Activated B cell treated with CpG ODN at 0.5 μM for 24 hours (primary cell): Measurements from ENCODE around the gene NOSTRIN. TPM values are rescaled to one million over a fixed set of nuclear protein-coding genes. Genes with fewer than 3 reads are reported as not detected.

Experiments used
- ATAC-seq: fragments of 200-7000 bp; cut with Tn5 transposase; one replicate; pipeline ENCODE4 v1.10.0; 2021; ENCODE audit warnings: low read depth, mild to moderate bottlenecking, moderate library complexity
- CTCF ChIA-PET: fragments of 350-600 bp; sonication (Branson Sonifier 250); formaldehyde crosslinking; loops from one replicate; lab custom pipeline; 2021; ENCODE audit warnings: antibody characterized with exemption; lab: Charles Lee
- POLR2A ChIA-PET: fragments of 350-600 bp; sonication (Branson Sonifier 250); formaldehyde crosslinking; loops from one replicate; lab custom pipeline; 2021; ENCODE audit warnings: antibody characterized with exemption; lab: Charles Lee
- DNase-seq: peaks from one replicate; pipeline ENCODE4 v3.0.0; 2022
- H3K27ac Mint-ChIP-seq: one replicate; pipeline ENCODE4 v1.8.0; 2020; ENCODE audit warnings: mixed read lengths
- H3K27me3 Mint-ChIP-seq: one replicate; pipeline ENCODE4 v1.8.0; 2021; ENCODE audit warnings: mixed read lengths
- H3K36me3 Mint-ChIP-seq: one replicate; pipeline ENCODE4 v1.8.0; 2021; ENCODE audit warnings: low read depth, mixed read lengths
- H3K4me1 Mint-ChIP-seq: one replicate; pipeline ENCODE4 v1.8.0; 2021; ENCODE audit warnings: mixed read lengths
- H3K4me3 Mint-ChIP-seq: one replicate; pipeline ENCODE4 v1.8.0; 2020; ENCODE audit warnings: mild to moderate bottlenecking, mixed read lengths
- H3K9me3 Mint-ChIP-seq: one replicate; pipeline ENCODE4 v1.8.0; 2020; ENCODE audit warnings: mixed read lengths
- CTCF ChIP-seq: fragments of 200-600 bp; IDR thresholded peaks from one replicate; pipeline ENCODE4 v1.8.0; 2022; ENCODE audit warnings: antibody characterized with exemption, mild to moderate bottlenecking
- intact Hi-C: fragments of 100-400 bp; cut with micrococcal nuclease; formaldehyde crosslinking; loops from one replicate; pipeline ENCODE4 v1.15.1; 2024
- total RNA-seq: library from RNA; stranded (reverse); gene quantifications from 2 replicates; pipeline ENCODE4 v1.2.3, GENCODE V29; 2022

The NOSTRIN gene
- total RNA-seq, 1 donor from 2014 or later = not detected

- CTCF ChIA-PET = no interaction called here
- H3K9me3 Mint-ChIP-seq = no peaks in the 10 kb centered on the region
- no peaks in the 10 kb centered on the region for H3K4me1 Mint-ChIP-seq
- no peaks in the 10 kb centered on the region for H3K27me3 Mint-ChIP-seq
- no peak overlapping the region for H3K27ac Mint-ChIP-seq
- no peak overlapping the region for H3K4me3 Mint-ChIP-seq
- no peaks in the 10 kb centered on the region for H3K36me3 Mint-ChIP-seq
- POLR2A ChIA-PET = no interaction called here
- no peak for ATAC-seq
- intact Hi-C loops = no loop called here
- no peak for TF ChIP-seq CTCF
- no peak for DNase-seq
These were observed 17.5 kb downstream of the NOSTRIN start for GRCh38 chr2:168819829-168820489.

GRCh38 chr2:168821577-168821976 is 19.1 kb downstream of the NOSTRIN start:
- DNase-seq = no peak
- CTCF ChIA-PET = no interaction called here
- ATAC-seq = no peak
- no peaks in the 10 kb centered on the region for H3K4me1 Mint-ChIP-seq
- H3K27ac Mint-ChIP-seq = no peak overlapping the region
- intact Hi-C loops = no loop called here
- no peaks in the 10 kb centered on the region for H3K9me3 Mint-ChIP-seq
- H3K36me3 Mint-ChIP-seq = no peaks in the 10 kb centered on the region
- POLR2A ChIA-PET = no interaction called here
- H3K27me3 Mint-ChIP-seq = no peaks in the 10 kb centered on the region
- no peak for TF ChIP-seq CTCF
- H3K4me3 Mint-ChIP-seq = no peak overlapping the region

- CTCF ChIA-PET = no interaction called here
These were observed 19.6 kb downstream of the NOSTRIN start for GRCh38 chr2:168821992-168822391.

GRCh38 chr2:168825126-168825525 is 22.7 kb downstream of the NOSTRIN start:
- no peak for TF ChIP-seq CTCF
- no peak overlapping the region for H3K27ac Mint-ChIP-seq
- H3K27me3 Mint-ChIP-seq = peaks cover 3% of the 10 kb centered on the region
- intact Hi-C loops = no loop called here
- DNase-seq (no peak), ATAC-seq (no peak)
- CTCF ChIA-PET = interaction anchor here (0.8 kb wide), 1 partner anchor 478 kb away, joined by 3 read pairs; no protein-coding TSS in a partner anchor
- H3K4me3 Mint-ChIP-seq = no peak overlapping the region
- POLR2A ChIA-PET = no interaction called here
- no peaks in the 10 kb centered on the region for H3K36me3 Mint-ChIP-seq
- H3K9me3 Mint-ChIP-seq = no peaks in the 10 kb centered on the region
- H3K4me1 Mint-ChIP-seq = no peaks in the 10 kb centered on the region

More at GRCh38 chr2:168821992-168822391, 19.6 kb downstream of the NOSTRIN start:
- TF ChIP-seq CTCF = no peak
- no peak overlapping the region for H3K27ac Mint-ChIP-seq
- no peak for ATAC-seq
- intact Hi-C loops = no loop called here
- no peak overlapping the region for H3K4me3 Mint-ChIP-seq
- POLR2A ChIA-PET = no interaction called here
- DNase-seq = no peak
- no peaks in the 10 kb centered on the region for H3K36me3 Mint-ChIP-seq
- no peaks in the 10 kb centered on the region for H3K4me1 Mint-ChIP-seq
- H3K9me3 Mint-ChIP-seq = no peaks in the 10 kb centered on the region
- no peaks in the 10 kb centered on the region for H3K27me3 Mint-ChIP-seq

GRCh38 chr2:168830958-168831357 is 28.5 kb downstream of the NOSTRIN start:
- DNase-seq (no peak), ATAC-seq (no peak)
- no peaks in the 10 kb centered on the region for H3K36me3 Mint-ChIP-seq
- ChIA-PET CTCF (no interaction called here), POLR2A (no interaction called here)
- TF ChIP-seq CTCF = no peak
- no peaks in the 10 kb centered on the region for H3K4me1 Mint-ChIP-seq
- intact Hi-C loops = no loop called here
- H3K4me3 Mint-ChIP-seq = no peak overlapping the region
- peaks cover 3% of the 10 kb centered on the region for H3K27me3 Mint-ChIP-seq
- no peak overlapping the region for H3K27ac Mint-ChIP-seq
- no peaks in the 10 kb centered on the region for H3K9me3 Mint-ChIP-seq
